Stimulated activated CD8-positive, alpha-beta memory T cell treated with anti-CD3 and anti-CD28 coated beads, Interleukin-15, amount 100 ng/mL, for 24 hours (primary cell): ENCODE data around the gene GAN.

Experiments
- DNase-seq: peaks from one replicate; pipeline ENCODE4 v3.0.0-alpha.2; 2020; ENCODE audit warnings: low read depth

The GAN gene

DNA sequence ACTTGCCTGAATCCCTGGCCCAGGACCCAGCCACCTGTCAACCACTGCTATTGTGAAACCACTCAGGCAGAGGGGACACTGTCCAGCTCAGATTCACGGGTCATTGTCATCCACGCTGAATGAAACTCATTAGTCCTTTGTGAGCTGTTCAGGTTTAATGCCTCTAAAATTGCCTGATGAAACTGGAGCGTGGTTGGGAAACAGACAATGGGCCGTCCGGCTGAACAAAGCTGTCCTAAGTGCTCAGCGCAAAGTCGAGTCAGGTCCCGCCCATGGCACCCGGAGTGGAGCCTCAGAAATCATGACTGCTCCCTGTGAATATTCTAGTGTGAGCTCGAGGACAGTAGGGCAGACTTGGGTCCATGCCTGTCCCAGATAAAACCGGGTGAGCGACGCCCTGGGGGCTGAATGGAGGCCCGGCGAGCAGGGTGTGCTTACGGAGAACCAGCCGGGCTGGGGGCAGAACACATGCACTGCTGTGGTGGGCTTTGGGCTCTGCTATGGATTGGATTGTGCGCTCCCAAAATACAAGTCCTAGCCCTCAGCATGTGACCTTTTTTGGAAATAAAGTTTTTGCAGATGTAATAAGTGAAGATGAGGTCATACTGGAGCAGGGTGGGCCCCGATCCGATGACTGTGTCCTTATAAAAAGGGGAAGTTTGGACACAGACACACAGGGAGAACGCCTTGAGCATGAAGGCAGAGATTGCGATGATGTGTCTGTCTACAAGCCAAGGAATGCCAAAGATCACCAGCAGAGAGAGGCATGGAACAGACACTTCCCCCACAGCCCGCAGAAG lies 117.0 kb downstream of the GAN start:
- DNase-seq, result no peak

GRCh38 chr16:81432937-81433557 lies 118.3 kb downstream of the GAN start:
- no peak for DNase-seq

- no peak for DNase-seq
Measured at GRCh38 chr16:81435103-81435502, 120.3 kb downstream of the GAN start.

- DNase-seq, result no peak
Measured at GRCh38 chr16:81435567-81435966, 120.8 kb downstream of the GAN start.

GRCh38 chr16:81436386-81436785 lies 121.6 kb downstream of the GAN start:
- no peak for DNase-seq

DNA sequence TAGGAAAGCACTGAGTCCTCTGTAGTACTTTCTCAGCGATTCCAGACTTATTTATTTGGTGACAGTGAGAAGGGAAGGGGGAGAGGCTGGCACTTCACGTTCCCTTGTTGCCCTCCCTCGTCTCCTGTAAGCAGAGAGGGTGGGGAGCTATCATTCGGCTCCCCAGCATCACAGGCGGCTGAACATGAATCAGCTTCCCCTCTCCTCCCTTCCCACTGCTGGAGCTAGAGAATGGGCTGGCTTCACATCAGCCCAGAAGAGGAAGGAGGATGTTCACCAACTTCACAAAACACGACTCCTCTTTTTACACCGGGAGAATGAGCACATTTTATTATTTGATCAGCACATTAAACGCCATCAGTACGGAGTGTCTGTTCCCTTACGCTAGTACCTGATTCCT lies 123.1 kb downstream of the GAN start:
- DNase-seq, result no peak
